WTC11 (cell line): ENCODE measurements around the gene RIC8B. TPM values are rescaled to one million over a fixed set of nuclear protein-coding genes. Genes with fewer than 3 reads are reported as not detected.

Source experiments
- ATAC-seq: fragments of 200-7000 bp; cut with Tn5 transposase; 2 replicates; pipeline ENCODE4 v1.10.0; 2021; ENCODE audit warnings: mild to moderate bottlenecking, moderate library complexity
- CTCF ChIA-PET: fragments of 300-600 bp; sonication (Branson Sonifier 250); formaldehyde crosslinking; loops from one replicate; lab custom pipeline; 2021; ENCODE audit warnings: antibody characterized with exemption; lab: Charles Lee
- POLR2A ChIA-PET: fragments of 350-600 bp; sonication (Branson Sonifier 250); formaldehyde crosslinking; loops from one replicate; lab custom pipeline; 2021; ENCODE audit warnings: antibody characterized with exemption; lab: Charles Lee
- DNase-seq: peaks from one replicate; pipeline ENCODE4 v3.0.0; 2021; ENCODE audit warnings: low spot score
- H3K27ac Mint-ChIP-seq: 2 replicates; pipeline ENCODE4 v1.8.0; 2021; ENCODE audit warnings: mixed read lengths
- H3K27me3 Mint-ChIP-seq: 2 replicates; pipeline ENCODE4 v1.8.0; 2021; ENCODE audit warnings: low read depth, mild to moderate bottlenecking, moderate library complexity, mixed read lengths
- H3K36me3 Mint-ChIP-seq: 2 replicates; pipeline ENCODE4 v1.8.0; 2021; ENCODE audit warnings: mixed read lengths
- H3K4me1 Mint-ChIP-seq: 2 replicates; pipeline ENCODE4 v1.8.0; 2022; ENCODE audit warnings: mixed read lengths
- H3K4me3 Mint-ChIP-seq: 2 replicates; pipeline ENCODE4 v1.8.0; 2021; ENCODE audit warnings: mild to moderate bottlenecking, moderate library complexity, mixed read lengths
- H3K9me3 Mint-ChIP-seq: 2 replicates; pipeline ENCODE4 v1.8.0; 2021; ENCODE audit warnings: mixed read lengths
- ARID4B ChIP-seq: sonication (generic); formaldehyde crosslinking; IDR thresholded peaks from 2 replicates; pipeline ENCODE4 v1.8.0; 2023; ENCODE audit warnings: missing genetic modification reagents, mild to moderate bottlenecking, borderline replicate concordance
- E2F5 ChIP-seq: sonication (generic); formaldehyde crosslinking; IDR thresholded peaks from 2 replicates; pipeline ENCODE4 v1.8.1; 2022; ENCODE audit warnings: mild to moderate bottlenecking, moderate library complexity, missing genetic modification reagents
- ESRRA ChIP-seq: sonication (generic); formaldehyde crosslinking; IDR thresholded peaks from 2 replicates; pipeline ENCODE4 v1.8.1; 2022; ENCODE audit warnings: mild to moderate bottlenecking, missing genetic modification reagents, borderline replicate concordance
- FOXJ3 ChIP-seq: sonication (generic); formaldehyde crosslinking; IDR thresholded peaks from 2 replicates; pipeline ENCODE4 v1.9.0; 2021; ENCODE audit warnings: missing genetic modification reagents, mild to moderate bottlenecking, borderline replicate concordance
- GTF2I ChIP-seq: fragments of 250-450 bp; sonication (Bioruptor Pico); conservative IDR thresholded peaks from 2 replicates; pipeline ENCODE4 v1.4.0; 2021; ENCODE audit warnings: mild to moderate bottlenecking
- HMGA2 ChIP-seq: fragments of 250-450 bp; sonication (Bioruptor Pico); IDR thresholded peaks from 2 replicates; pipeline ENCODE4 v1.4.0; 2021; ENCODE audit warnings: mild to moderate bottlenecking, moderate library complexity
- JUN ChIP-seq: sonication (generic); formaldehyde crosslinking; IDR thresholded peaks from 2 replicates; pipeline ENCODE4 v1.8.0; 2023; ENCODE audit warnings: mild to moderate bottlenecking, missing genetic modification reagents
- KAT7 ChIP-seq: sonication (generic); formaldehyde crosslinking; IDR thresholded peaks from 2 replicates; pipeline ENCODE4 v1.8.1; 2023; ENCODE audit warnings: missing genetic modification reagents, mild to moderate bottlenecking, borderline replicate concordance
- NFATC4 ChIP-seq: fragments of 250-450 bp; sonication (Bioruptor Pico); IDR thresholded peaks from 2 replicates; pipeline ENCODE4 v1.9.0; 2021; ENCODE audit warnings: mild to moderate bottlenecking
- NFYB ChIP-seq: sonication (generic); formaldehyde crosslinking; conservative IDR thresholded peaks from 2 replicates; pipeline ENCODE4 v1.8.0; 2022; ENCODE audit warnings: low read depth, missing genetic modification reagents
- NR1H2 ChIP-seq: sonication (generic); formaldehyde crosslinking; IDR thresholded peaks from 2 replicates; pipeline ENCODE4 v1.9.0; 2021; ENCODE audit warnings: mild to moderate bottlenecking, moderate library complexity, missing genetic modification reagents
- PRDM15 ChIP-seq: sonication (generic); formaldehyde crosslinking; IDR thresholded peaks from 2 replicates; pipeline ENCODE4 v1.8.0; 2022; ENCODE audit warnings: missing genetic modification reagents
- PRRX2 ChIP-seq: fragments of 250-450 bp; sonication (Bioruptor Pico); IDR thresholded peaks from 2 replicates; pipeline ENCODE4 v1.8.0; 2021; ENCODE audit warnings: mild to moderate bottlenecking
- SMAD4 ChIP-seq: sonication (generic); formaldehyde crosslinking; IDR thresholded peaks from 2 replicates; pipeline ENCODE4 v1.8.0; 2022; ENCODE audit warnings: mild to moderate bottlenecking, missing genetic modification reagents
- SOX15 ChIP-seq: fragments of 250-450 bp; sonication (Bioruptor Pico); IDR thresholded peaks from 2 replicates; pipeline ENCODE4 v1.9.0; 2021; ENCODE audit warnings: mild to moderate bottlenecking
- TCF7 ChIP-seq: sonication (generic); formaldehyde crosslinking; IDR thresholded peaks from 2 replicates; pipeline ENCODE4 v1.8.0; 2022; ENCODE audit warnings: mild to moderate bottlenecking, low read depth, missing genetic modification reagents, moderate library complexity
- ZBTB21 ChIP-seq: sonication (generic); formaldehyde crosslinking; IDR thresholded peaks from 2 replicates; pipeline ENCODE4 v1.8.1; 2023; ENCODE audit warnings: mild to moderate bottlenecking, missing genetic modification reagents, borderline replicate concordance
- ZNF121 ChIP-seq: sonication (generic); formaldehyde crosslinking; IDR thresholded peaks from 2 replicates; pipeline ENCODE4 v1.8.0; 2023; ENCODE audit warnings: missing genetic modification reagents
- ZNF263 ChIP-seq: sonication (generic); formaldehyde crosslinking; IDR thresholded peaks from 2 replicates; pipeline ENCODE4 v1.8.1; 2022; ENCODE audit warnings: low read depth, mild to moderate bottlenecking, moderate library complexity, missing genetic modification reagents
- ZNF671 ChIP-seq: fragments of 250-450 bp; sonication (Bioruptor Pico); IDR thresholded peaks from 2 replicates; pipeline ENCODE4 v1.8.0; 2021; ENCODE audit warnings: mild to moderate bottlenecking
- total RNA-seq: library from RNA; stranded (reverse); gene quantifications from 3 replicates; pipeline ENCODE4 v1.2.3, GENCODE V29; 2021
- TF ChIP-seq, protein P1 (sequence below): sonication (generic); formaldehyde crosslinking; IDR thresholded peaks from 2 replicates; pipeline ENCODE4 v1.8.0; 2022; ENCODE audit warnings: mild to moderate bottlenecking, missing genetic modification reagents
- TF ChIP-seq, protein P2 (sequence below): sonication (generic); formaldehyde crosslinking; IDR thresholded peaks from 2 replicates; pipeline ENCODE4 v1.8.0; 2022; ENCODE audit warnings: mild to moderate bottlenecking, missing genetic modification reagents

RIC8B gene
- total RNA-seq, 1 experiment from 2014 or later = 20.2 TPM

- peaks cover 3% of the 10 kb centered on the region for H3K4me1 Mint-ChIP-seq
- POLR2A ChIA-PET = no interaction called here
- no peak for TF ChIP-seq GTF2I (CRISPR knock-in tag)
- no peak for TF ChIP-seq ZBTB21 (CRISPR knock-in tag)
- TF ChIP-seq FOXJ3 = no peak
- TF ChIP-seq HMGA2 (CRISPR knock-in tag) = no peak
- TF ChIP-seq SMAD4 = no peak
- TF ChIP-seq TCF7 (CRISPR knock-in tag) = no peak
- no peak for TF ChIP-seq JUN
- TF ChIP-seq KAT7 (CRISPR knock-in tag) = no peak
- no peak for TF ChIP-seq NFATC4
- TF ChIP-seq, all 79 proteins: peak for 0
- Mint-ChIP-seq H3K36me3 (peaks cover 17% of the 10 kb centered on the region), H3K4me3 (no peak overlapping the region), H3K9me3 (peaks cover 8% of the 10 kb centered on the region), H3K27me3 (no peaks in the 10 kb centered on the region), H3K27ac (no peak overlapping the region)
- ATAC-seq = no peak
- CTCF ChIA-PET = interaction anchor here (0.6 to 0.7 kb wide), 2 partner anchors 11 to 67 kb away, joined by 3 to 5 read pairs; no protein-coding TSS in a partner anchor
- DNase-seq = no peak
Measured at GRCh38 chr12:106851306-106851705, 76.8 kb downstream of the RIC8B start.

- ChIA-PET POLR2A (no interaction called here), CTCF (no interaction called here)
- Mint-ChIP-seq H3K4me3 (no peak overlapping the region), H3K27ac (no peak overlapping the region), H3K4me1 (peaks cover 9% of the 10 kb centered on the region), H3K27me3 (no peaks in the 10 kb centered on the region), H3K36me3 (peaks cover 13% of the 10 kb centered on the region), H3K9me3 (peaks cover 7% of the 10 kb centered on the region)
- ATAC-seq (no peak), DNase-seq (no peak)
- TF ChIP-seq PRRX2 (CRISPR knock-in tag) (no peak), NFYB (CRISPR knock-in tag) (no peak), ESRRA (CRISPR knock-in tag) (no peak), KAT7 (CRISPR knock-in tag) (no peak), ZNF671 (no peak), PRDM15 (CRISPR knock-in tag) (no peak), ZNF121 (no peak), ARID4B (no peak), NFATC4 (no peak), NR1H2 (CRISPR knock-in tag) (no peak), SOX15 (CRISPR knock-in tag) (no peak), ZNF263 (CRISPR knock-in tag) (no peak), E2F5 (CRISPR knock-in tag) (no peak), JUN (no peak)
- TF ChIP-seq, protein P1, sequence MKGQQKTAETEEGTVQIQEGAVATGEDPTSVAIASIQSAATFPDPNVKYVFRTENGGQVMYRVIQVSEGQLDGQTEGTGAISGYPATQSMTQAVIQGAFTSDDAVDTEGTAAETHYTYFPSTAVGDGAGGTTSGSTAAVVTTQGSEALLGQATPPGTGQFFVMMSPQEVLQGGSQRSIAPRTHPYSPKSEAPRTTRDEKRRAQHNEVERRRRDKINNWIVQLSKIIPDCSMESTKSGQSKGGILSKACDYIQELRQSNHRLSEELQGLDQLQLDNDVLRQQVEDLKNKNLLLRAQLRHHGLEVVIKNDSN = no peak
- TF ChIP-seq, protein P2, sequence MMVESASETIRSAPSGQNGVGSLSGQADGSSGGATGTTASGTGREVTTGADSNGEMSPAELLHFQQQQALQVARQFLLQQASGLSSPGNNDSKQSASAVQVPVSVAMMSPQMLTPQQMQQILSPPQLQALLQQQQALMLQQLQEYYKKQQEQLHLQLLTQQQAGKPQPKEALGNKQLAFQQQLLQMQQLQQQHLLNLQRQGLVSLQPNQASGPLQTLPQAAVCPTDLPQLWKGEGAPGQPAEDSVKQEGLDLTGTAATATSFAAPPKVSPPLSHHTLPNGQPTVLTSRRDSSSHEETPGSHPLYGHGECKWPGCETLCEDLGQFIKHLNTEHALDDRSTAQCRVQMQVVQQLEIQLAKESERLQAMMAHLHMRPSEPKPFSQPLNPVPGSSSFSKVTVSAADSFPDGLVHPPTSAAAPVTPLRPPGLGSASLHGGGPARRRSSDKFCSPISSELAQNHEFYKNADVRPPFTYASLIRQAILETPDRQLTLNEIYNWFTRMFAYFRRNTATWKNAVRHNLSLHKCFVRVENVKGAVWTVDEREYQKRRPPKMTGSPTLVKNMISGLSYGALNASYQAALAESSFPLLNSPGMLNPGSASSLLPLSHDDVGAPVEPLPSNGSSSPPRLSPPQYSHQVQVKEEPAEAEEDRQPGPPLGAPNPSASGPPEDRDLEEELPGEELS = no peak
Measured at GRCh38 chr12:106854723-106855122, 80.2 kb downstream of the RIC8B start.
